Left ventricle myocardium inferior (tissue), 1 donor: ENCODE results near the gene PRDM16. TPM values are rescaled to one million over a fixed set of nuclear protein-coding genes. Genes with fewer than 3 reads are reported as not detected.

Source experiments
- DNase-seq: peaks from one replicate; pipeline ENCODE4 v3.0.0-alpha.2; 2020
- H3K27ac ChIP-seq: fragments of 200-600 bp; replicated peaks from 2 replicates; pipeline ENCODE4 v1.8.0; 2021
- H3K27me3 ChIP-seq: fragments of 200-600 bp; 2 replicates; pipeline ENCODE4 v1.8.0; 2021; ENCODE audit warnings: low read depth
- H3K36me3 ChIP-seq: fragments of 200-600 bp; 2 replicates; pipeline ENCODE4 v1.8.0; 2021
- H3K4me1 ChIP-seq: fragments of 200-600 bp; 2 replicates; pipeline ENCODE4 v1.8.0; 2021
- H3K4me3 ChIP-seq: fragments of 200-600 bp; 2 replicates; pipeline ENCODE4 v1.8.0; 2021; ENCODE audit warnings: mild to moderate bottlenecking, moderate library complexity
- H3K9me3 ChIP-seq: fragments of 200-600 bp; replicated peaks from 2 replicates; pipeline ENCODE4 v1.8.0; 2021
- intact Hi-C: fragments of 100-400 bp; cut with micrococcal nuclease; formaldehyde crosslinking; loops from one replicate; pipeline ENCODE4 v1.11.0; 2022
- long read RNA-seq: library from polyadenylated mRNA; unstranded; transcript quantifications from one replicate; pipeline ENCODE4 v2.0.0, GENCODE V29; 2021
- total RNA-seq: library from RNA; stranded (reverse); fragmentation: NEBNext Ultra II Directional; extraction: Animal tissue kit (Norgen Biotek cat#: 25700); gene quantifications from one replicate; pipeline ENCODE4 v1.2.1, GENCODE V29; 2021
- TF ChIP-seq, protein P1 (sequence below): fragments of 200-600 bp; IDR thresholded peaks from 2 replicates; pipeline ENCODE4 v1.8.0; 2021; ENCODE audit warnings: antibody characterized with exemption, mild to moderate bottlenecking, borderline replicate concordance
- donor health status: DM: no; HTN: yes; CAD: no; lungs with severe emphysema.

The PRDM16 gene
- total RNA-seq, result 16.6 TPM
- long read RNA-seq, partial matches to known transcripts, result 6 of 35 reads
- long read RNA-seq, other reads (novel, unspliced or antisense), result 28 of 35 reads

DNA sequence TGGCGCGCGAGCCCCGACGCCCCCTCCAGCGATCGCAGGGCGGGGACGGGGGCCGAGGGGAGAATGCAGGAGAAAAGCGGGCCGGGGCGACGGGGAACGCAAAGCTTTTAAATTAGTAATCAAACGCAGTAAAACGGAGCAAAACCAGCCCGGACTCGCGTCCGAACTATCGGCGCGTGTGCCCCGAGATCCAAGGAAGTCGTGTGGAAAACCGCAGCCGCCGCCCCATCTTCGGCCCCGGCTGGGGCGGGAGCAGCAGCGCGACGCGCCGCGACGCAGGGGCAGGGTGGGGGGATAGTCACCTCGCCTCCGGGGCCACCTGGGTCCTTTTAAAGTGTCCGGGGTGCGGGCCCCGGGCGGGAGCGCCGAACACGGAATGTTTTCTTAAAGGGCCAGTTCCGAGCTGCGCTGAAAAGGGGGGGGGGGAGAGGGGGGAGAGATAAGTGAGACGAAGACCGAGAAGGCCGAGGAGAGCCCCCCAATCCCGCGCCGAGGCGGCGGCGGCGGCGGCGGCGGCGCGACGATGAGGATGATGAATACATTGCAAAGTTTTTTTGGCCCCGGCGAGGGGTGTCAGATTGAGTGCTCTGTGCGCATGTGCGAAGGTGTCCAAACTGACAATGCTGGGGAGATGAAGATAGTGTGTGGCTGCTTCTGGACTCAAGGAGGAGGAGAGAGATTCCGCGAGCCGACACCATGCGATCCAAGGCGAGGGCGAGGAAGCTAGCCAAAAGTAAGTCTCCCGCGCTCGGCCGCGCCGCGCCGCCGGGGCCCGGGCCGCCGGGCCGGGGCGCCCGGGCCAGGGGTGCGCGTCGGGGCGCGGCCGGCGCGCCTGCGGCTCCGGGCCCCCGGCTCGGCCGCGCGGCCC, at the start of gene PRDM16:
TSS of gene PRDM16 (plus strand) at position 640 of the 868 bp plus-strand sequence. CDS start at position 697, 57 bp downstream.
- peak within 1 kb of the TSS; percentile 87 for H3K4me3 ChIP-seq
- DNase-seq, result peak; percentile 51
- intact Hi-C loops, result loop anchor here (10.0 kb wide), 1 partner anchor 216 kb away; no protein-coding TSS in a partner anchor
- TF ChIP-seq, protein P1, sequence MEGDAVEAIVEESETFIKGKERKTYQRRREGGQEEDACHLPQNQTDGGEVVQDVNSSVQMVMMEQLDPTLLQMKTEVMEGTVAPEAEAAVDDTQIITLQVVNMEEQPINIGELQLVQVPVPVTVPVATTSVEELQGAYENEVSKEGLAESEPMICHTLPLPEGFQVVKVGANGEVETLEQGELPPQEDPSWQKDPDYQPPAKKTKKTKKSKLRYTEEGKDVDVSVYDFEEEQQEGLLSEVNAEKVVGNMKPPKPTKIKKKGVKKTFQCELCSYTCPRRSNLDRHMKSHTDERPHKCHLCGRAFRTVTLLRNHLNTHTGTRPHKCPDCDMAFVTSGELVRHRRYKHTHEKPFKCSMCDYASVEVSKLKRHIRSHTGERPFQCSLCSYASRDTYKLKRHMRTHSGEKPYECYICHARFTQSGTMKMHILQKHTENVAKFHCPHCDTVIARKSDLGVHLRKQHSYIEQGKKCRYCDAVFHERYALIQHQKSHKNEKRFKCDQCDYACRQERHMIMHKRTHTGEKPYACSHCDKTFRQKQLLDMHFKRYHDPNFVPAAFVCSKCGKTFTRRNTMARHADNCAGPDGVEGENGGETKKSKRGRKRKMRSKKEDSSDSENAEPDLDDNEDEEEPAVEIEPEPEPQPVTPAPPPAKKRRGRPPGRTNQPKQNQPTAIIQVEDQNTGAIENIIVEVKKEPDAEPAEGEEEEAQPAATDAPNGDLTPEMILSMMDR, result no peak
- H3K27me3 ChIP-seq, result peaks cover 92% of the 10 kb centered on the region
- H3K36me3 ChIP-seq, result no peaks in the 10 kb centered on the region
- peak within 1 kb of the TSS; percentile 96 for H3K27ac ChIP-seq
- H3K9me3 ChIP-seq, result no peaks in the 10 kb centered on the region
- H3K4me1 ChIP-seq, result peaks cover 74% of the 10 kb centered on the region

DNA sequence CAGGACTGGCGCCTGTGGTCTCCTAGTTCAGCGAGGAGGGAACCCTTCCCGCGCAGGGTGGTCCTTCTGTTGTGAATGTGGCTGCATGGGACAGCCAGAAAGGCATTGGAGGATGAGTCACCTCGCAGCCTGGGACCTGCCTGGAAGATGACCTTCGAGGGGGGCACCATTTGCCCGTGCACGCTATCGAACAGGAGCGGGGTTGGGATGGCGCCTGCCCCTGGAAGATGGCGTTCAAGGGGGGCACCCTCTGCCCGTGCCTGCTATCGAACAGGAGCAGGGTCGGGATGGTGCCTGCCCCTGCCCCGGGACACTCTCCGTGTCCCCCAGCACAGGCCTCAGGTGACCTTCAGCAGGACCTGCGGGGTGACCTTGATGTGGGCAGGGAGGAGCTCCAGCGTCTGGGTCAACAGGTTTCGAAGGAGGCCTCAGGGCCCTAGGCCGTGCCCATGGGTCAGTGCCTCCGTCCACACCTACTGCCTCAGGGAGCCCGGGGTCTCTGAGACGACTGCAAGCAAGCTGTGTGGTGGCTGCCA, 49.4 kb upstream of the PRDM16 start:
- H3K27me3 ChIP-seq, result peaks cover 44% of the 10 kb centered on the region

DNA sequence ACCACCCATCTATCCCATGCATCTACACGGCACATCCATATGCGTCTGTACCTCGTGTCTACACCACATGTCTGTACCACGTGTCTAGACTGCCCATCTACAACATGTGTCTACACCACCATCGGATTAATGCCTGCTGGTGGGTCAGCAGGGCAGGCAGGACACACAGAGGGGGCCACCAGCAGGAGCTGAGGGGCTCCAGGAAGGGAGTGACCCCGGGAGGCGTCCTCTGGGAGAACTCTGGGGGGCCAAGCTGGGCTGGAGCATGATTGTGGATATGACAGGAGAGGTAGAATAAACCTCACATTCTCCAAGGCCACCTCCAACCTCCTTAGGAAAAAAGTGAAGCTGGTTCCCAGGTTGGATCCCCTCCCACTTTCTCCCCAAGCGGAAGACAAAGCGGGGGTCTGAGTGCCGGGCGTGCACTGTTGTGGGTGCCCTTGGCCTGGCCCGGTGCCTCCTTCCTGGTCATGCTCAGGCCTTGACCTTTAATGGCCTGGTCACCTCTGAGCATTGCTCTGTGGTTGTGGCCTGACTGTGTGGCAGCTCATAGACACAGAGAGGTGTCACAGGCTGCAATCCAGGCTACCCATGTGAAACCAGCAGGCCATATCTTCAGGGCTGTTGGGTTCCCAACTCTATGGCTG, 48.6 kb upstream of the PRDM16 start:
- intact Hi-C loops, result no loop called here
- peaks cover 38% of the 10 kb centered on the region for H3K27me3 ChIP-seq

More for the DNA sequence above, 49.4 kb upstream of the PRDM16 start:
- no peaks in the 10 kb centered on the region for H3K9me3 ChIP-seq
- H3K4me1 ChIP-seq, result no peaks in the 10 kb centered on the region
- TF ChIP-seq, protein P1, result no peak
- H3K4me3 ChIP-seq, result no peak overlapping the region
- H3K27ac ChIP-seq, result no peak overlapping the region
- no peaks in the 10 kb centered on the region for H3K36me3 ChIP-seq
- intact Hi-C loops, result no loop called here
- DNase-seq, result peak; percentile 8

DNA sequence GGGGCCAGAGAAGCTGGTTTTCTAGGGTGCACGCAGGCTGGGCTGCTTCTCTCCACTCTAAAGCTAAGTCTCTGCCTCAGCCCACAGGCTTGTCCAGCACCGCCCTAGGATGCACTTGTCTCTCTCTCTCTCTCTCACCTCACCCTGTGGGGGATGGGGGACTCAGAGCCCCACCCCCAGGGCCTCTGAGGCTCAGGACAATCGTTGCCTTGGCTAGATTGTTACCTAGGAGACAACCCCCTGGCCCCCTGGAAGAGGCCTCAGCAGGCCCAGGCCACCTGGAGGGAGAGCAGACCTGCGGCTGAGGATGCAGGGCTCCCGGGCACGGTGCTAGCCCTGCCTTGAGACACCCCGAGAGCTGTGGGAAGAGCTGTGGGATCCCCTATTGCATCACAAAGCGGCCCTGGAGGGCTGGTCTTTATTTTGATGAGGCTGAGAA, 47.8 kb upstream of the PRDM16 start, which contains the start of gene ACTRT2:
TSS of gene ACTRT2 (plus strand) at position 235 of the 439 bp plus-strand sequence. CDS start 220 bp downstream, outside the sequence.
- Histone ChIP-seq H3K27me3 (peaks cover 33% of the 10 kb centered on the region), H3K4me1 (no peaks in the 10 kb centered on the region)
- intact Hi-C loops, result no loop called here

More for the DNA sequence above, 48.6 kb upstream of the PRDM16 start:
- no peak overlapping the region for H3K27ac ChIP-seq
- H3K4me1 ChIP-seq, result no peaks in the 10 kb centered on the region
- H3K36me3 ChIP-seq, result no peaks in the 10 kb centered on the region
- no peaks in the 10 kb centered on the region for H3K9me3 ChIP-seq
- TF ChIP-seq, protein P1, result no peak
- no peak overlapping the region for H3K4me3 ChIP-seq
- DNase-seq, result no peak

More for the DNA sequence above, 47.8 kb upstream of the PRDM16 start, which contains the start of gene ACTRT2:
- TF ChIP-seq, protein P1, result no peak
- Histone ChIP-seq H3K9me3 (no peaks in the 10 kb centered on the region), H3K4me3 (no peak within 1 kb of the TSS), H3K36me3 (no peaks in the 10 kb centered on the region), H3K27ac (no peak within 1 kb of the TSS)
- peak; percentile 3 for DNase-seq
